Activated T-cell treated with anti-CD3 and anti-CD28 coated beads, Interleukin-2, amount 50 U/mL, for 72 hours (primary cell): Measurements from ENCODE around the gene CD300H. TPM values are rescaled to one million over a fixed set of nuclear protein-coding genes. Genes with fewer than 3 reads are reported as not detected.

ENCODE experiments used
- ATAC-seq, 2 donors: fragments of 150-1000 bp; cut with Tn5 transposase; replicated peaks in 1 of 2; 2 replicates each; pipeline ENCODE4 v1.10.0; 2021; ENCODE audit warnings: moderate library complexity in 2 of 2, mild to moderate bottlenecking in 1 of 2
- DNase-seq, 2 donors: peaks; one replicate each; pipeline ENCODE4 v3.0.0; 2021 to 2022; ENCODE audit warnings: mixed read lengths in 1 of 2
- H3K27ac Mint-ChIP-seq: one replicate; pipeline ENCODE4 v1.8.0; 2022; ENCODE audit warnings: mild to moderate bottlenecking, moderate library complexity, mixed read lengths
- H3K27me3 Mint-ChIP-seq: one replicate; pipeline ENCODE4 v1.8.0; 2022; ENCODE audit warnings: low read depth, mixed read lengths
- H3K36me3 Mint-ChIP-seq, 2 donors: one replicate each; pipeline ENCODE4 v1.8.0; 2022; ENCODE audit warnings: mixed read lengths in 2 of 2, mild to moderate bottlenecking in 1 of 2; ENCODE audit not compliant: insufficient read depth in 2 of 2
- H3K4me1 Mint-ChIP-seq: one replicate; pipeline ENCODE4 v1.8.0; 2022; ENCODE audit warnings: low read depth, mixed read lengths
- H3K4me3 Mint-ChIP-seq, 2 donors: one replicate each; pipeline ENCODE4 v1.8.0; 2022; ENCODE audit warnings: mild to moderate bottlenecking in 2 of 2, mixed read lengths in 2 of 2, moderate library complexity in 2 of 2
- H3K9me3 Mint-ChIP-seq, 2 donors: one replicate each; pipeline ENCODE4 v1.8.0; 2022; ENCODE audit warnings: mixed read lengths in 2 of 2
- total RNA-seq, 2 donors: library from RNA; stranded (reverse); gene quantifications; one replicate each; pipeline ENCODE4 v1.2.3, GENCODE V29; 2022

Gene CD300H
- total RNA-seq, 2 donors from 2014 or later, result not detected

DNA sequence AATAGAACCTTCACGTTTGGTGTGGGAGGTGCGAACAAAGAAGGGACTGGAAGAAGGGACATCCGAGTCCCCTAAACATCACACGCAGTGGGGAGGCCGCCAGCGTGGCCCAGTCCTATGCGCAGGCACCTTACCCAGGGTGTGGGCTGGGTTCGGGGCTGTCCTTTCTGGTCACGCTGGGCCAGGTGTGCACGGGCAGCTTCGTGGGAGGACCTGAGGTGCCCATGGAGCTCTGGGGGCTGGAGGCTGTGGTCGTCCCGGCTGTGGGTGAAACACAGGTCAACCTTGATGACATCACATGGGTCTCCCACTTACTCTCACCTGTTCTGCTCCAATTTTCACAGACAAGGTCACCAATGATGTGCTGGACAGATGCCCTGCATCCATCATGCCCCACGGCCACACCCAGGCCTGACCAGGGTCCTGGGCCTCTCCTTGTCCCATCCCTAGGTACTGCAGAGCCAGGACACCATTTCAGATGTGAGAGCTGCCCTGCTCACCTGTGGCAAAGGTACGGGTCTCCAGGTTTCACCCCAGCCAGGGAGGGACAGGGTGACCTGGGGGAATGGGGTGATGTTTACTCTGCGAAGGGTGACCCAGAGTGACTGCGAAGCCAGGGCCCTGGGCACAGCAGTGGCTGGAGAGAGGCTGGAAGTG is 24.5 kb downstream of the CD300H start:
- peaks cover 12% of the 10 kb centered on the region for H3K27me3 Mint-ChIP-seq
- H3K36me3 Mint-ChIP-seq, result no peaks in the 10 kb centered on the region
- DNase-seq (no peak), ATAC-seq (no peak)
- H3K27ac Mint-ChIP-seq, result no peak overlapping the region
- H3K4me3 Mint-ChIP-seq, result no peak overlapping the region
- H3K4me1 Mint-ChIP-seq, result peaks cover 5% of the 10 kb centered on the region
- no peaks in the 10 kb centered on the region for H3K9me3 Mint-ChIP-seq

DNA sequence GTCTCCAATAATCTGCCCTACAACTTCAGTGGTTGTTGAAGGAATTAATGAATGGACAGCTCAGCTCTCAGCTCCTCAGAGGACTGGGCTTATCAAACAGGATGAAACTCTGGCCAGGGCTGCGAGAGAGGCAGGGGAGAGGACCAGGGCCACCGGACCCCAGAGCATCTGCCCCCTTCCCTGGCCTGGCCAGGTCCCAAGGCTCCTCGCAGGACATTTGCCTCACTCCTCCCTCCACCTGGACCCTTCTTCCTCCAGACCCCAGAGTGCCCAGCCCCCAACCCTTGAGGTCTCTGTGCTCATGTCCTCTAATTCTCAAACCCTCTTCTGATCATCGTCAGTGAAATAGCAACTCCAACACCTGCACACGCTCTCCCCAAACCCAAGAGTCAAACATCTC is 25.1 kb downstream of the CD300H start:
- no peak for DNase-seq
- Mint-ChIP-seq H3K36me3 (no peaks in the 10 kb centered on the region), H3K4me3 (no peak overlapping the region), H3K27me3 (peaks cover 19% of the 10 kb centered on the region), H3K9me3 (no peaks in the 10 kb centered on the region), H3K4me1 (no peaks in the 10 kb centered on the region), H3K27ac (no peak overlapping the region)
- ATAC-seq, result no peak

DNA sequence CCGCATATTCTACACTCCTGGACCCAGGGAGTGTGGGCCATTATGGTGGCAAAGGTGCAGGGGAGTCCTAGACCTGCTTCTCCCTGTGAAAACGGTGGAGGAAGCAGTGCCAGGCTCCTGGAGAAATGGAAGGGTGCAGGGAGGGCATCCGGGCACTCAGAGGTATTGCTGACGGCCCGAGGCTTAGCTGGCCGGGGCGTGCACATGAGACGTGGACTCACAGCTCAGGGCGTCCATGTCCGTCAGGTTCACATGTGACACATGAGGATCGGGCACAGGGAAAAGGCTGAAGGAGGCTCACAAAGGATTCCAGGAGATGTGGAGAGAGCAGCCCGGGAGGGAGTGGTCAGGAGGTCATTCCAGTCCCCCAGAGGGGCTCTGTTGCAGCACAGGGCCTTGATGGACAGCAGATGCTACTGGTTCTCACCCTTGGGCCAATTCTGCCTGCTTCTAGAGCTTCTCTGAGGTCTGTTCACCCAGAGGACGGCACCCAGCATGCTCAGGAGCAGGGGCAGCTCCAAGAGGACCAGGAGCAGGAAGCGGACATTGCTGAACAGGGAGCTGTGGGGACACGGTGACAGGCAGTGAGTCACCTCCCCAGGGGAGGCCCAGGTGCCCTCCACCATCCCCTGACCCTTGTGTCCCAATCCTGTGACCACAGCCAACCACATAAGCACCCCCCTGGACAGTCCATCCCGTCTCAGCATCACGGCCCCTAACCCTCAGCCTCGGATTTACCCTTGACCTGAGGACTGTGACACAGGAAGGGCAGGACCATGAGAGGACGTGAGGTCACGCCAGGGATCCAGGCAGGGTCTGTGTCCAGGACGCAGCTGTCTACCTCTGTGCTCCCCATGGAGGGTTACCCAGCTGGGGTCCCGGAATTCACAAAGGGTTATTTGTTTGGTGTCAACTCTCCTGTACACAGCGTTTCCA is 25.9 kb downstream of the CD300H start:
- Mint-ChIP-seq H3K9me3 (no peaks in the 10 kb centered on the region), H3K4me3 (no peak overlapping the region), H3K27me3 (peaks cover 24% of the 10 kb centered on the region), H3K4me1 (no peaks in the 10 kb centered on the region), H3K27ac (no peak overlapping the region), H3K36me3 (no peaks in the 10 kb centered on the region)
- ATAC-seq (no peak), DNase-seq (no peak)

DNA sequence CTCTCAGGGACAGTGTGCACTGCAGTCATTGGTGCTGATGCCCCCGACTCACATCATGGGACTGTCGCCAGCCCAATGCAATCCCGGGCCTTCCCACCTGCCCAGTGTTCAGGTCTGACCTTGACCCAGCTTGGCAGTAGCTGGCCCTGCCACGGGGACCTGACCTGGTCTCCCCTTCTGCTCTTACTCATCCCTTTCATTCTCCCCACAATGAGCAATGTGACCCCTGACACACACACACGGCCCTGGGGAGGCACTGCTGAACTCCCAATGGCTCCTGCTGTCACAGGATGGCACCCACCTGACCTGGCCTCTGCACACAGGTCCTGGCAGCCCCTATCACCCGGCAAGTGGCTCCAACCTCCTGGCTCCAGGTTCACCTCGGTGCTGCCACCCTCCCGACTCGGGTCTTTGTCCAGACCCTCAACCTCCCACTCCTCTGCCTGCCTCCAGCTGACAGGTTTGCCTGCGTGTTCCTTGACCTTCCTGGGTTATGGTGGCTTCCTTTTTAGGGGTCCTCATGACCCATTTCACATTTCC is 28.0 kb downstream of the CD300H start:
- H3K9me3 Mint-ChIP-seq, result no peaks in the 10 kb centered on the region
- H3K4me3 Mint-ChIP-seq, result no peak overlapping the region
- DNase-seq, result no peak
- H3K27ac Mint-ChIP-seq, result no peak overlapping the region
- H3K36me3 Mint-ChIP-seq, result no peaks in the 10 kb centered on the region
- H3K4me1 Mint-ChIP-seq, result no peaks in the 10 kb centered on the region
- ATAC-seq, result no peak
- peaks cover 31% of the 10 kb centered on the region for H3K27me3 Mint-ChIP-seq

DNA sequence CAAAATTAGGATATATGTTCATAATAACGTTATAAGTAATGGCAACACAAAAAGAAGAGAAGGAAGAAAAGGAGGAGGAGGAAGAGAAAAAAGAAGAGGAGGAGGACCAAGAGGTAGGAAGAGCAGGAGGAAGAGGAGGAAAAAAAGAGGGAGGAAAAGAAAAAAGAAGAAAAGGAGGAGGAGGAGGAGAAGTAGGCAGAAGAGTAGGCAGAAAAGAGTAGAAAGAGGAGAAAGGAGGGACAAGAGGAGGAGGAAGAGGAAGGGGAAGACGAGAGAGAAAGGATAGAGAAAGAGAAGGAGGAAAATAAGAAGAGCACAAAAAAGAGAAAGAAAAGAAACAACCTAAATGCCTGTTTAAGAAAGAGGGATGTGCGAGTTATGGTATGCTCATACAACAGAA is 30.4 kb downstream of the CD300H start:
- Mint-ChIP-seq H3K9me3 (no peaks in the 10 kb centered on the region), H3K27ac (no peak overlapping the region), H3K4me3 (no peak overlapping the region), H3K4me1 (peaks cover 12% of the 10 kb centered on the region), H3K27me3 (peaks cover 50% of the 10 kb centered on the region), H3K36me3 (no peaks in the 10 kb centered on the region)
- no peak for ATAC-seq
- DNase-seq, result no peak

DNA sequence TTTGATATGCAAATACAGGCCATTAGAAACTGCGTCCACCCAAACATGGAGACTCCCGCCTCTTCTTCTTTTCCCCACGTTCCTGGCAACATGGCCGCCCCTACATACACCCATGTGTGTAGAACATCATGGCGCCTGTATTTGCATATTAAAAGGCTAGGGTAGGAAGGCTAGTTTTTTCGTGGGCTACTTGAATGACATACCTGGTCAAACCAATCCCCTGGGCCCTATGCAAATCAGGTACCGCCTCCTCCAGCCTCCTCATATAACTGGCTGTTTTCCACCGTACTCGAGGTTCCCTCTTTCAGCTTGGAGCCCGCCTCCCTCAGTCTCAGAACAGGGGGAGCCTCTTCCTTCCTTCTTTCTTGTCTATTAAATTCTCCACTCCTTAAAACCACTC is 35.2 kb downstream of the CD300H start:
- ATAC-seq (no peak), DNase-seq (no peak)
- no peak overlapping the region for H3K27ac Mint-ChIP-seq
- peaks cover 56% of the 10 kb centered on the region for H3K27me3 Mint-ChIP-seq
- H3K4me3 Mint-ChIP-seq, result no peak overlapping the region
- no peaks in the 10 kb centered on the region for H3K36me3 Mint-ChIP-seq
- no peaks in the 10 kb centered on the region for H3K9me3 Mint-ChIP-seq
- H3K4me1 Mint-ChIP-seq, result peaks cover 12% of the 10 kb centered on the region

DNA sequence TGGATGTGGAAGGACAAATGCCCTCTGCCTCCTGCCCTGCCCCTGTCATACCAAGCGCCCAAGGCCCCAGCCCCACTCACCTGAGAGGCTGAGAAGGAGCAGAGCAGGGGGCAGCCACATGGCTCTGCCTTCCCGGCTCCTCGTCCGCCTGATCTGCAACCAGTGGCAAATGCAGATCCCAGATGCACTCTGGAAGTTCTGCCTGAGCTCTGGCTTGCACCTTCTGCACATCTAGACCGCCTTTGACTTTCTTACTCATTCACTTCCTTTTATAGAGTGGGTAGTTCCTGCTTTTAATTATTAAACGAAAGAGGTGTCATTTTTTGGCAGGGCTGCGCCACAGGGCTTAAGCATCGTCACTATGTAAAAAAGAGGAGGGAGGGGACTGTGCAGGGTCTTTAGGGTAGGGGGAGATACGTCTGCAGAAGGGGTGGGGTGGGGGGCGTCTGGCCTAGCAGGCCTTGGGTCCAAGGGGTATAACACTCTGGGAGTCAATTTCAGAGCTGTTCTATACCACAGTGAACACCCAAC is 36.0 kb downstream of the CD300H start, which contains the start of gene CD300LB:
CD300LB (minus strand) TSS at position 245 of the 531 bp plus-strand sequence; CDS start at position 120, 125 bp downstream.
- Mint-ChIP-seq H3K27me3 (peaks cover 56% of the 10 kb centered on the region), H3K9me3 (no peaks in the 10 kb centered on the region), H3K4me1 (peaks cover 12% of the 10 kb centered on the region), H3K4me3 (no peak within 1 kb of the TSS), H3K27ac (no peak within 1 kb of the TSS), H3K36me3 (no peaks in the 10 kb centered on the region)
- DNase-seq, result no peak
- no peak for ATAC-seq

DNA sequence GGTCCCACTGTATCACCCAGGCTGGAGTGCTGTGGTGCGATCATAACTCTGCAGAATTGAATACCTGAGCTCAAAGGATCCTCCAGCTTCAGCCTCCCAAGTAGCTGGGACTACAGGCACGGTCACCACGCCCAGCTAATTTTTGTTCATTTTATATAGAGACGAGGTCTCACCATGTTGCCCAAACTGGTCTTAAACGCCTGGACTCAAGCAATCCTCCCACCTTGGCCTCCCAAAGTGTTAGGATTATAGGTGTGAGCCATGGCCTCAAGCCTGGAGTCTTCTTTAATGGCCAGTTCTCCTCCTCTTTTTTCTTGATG is 36.5 kb downstream of the CD300H start:
- H3K4me1 Mint-ChIP-seq, result peaks cover 12% of the 10 kb centered on the region
- ATAC-seq (no peak), DNase-seq (no peak)
- no peak overlapping the region for H3K27ac Mint-ChIP-seq
- H3K4me3 Mint-ChIP-seq, result no peak overlapping the region
- no peaks in the 10 kb centered on the region for H3K36me3 Mint-ChIP-seq
- peaks cover 56% of the 10 kb centered on the region for H3K27me3 Mint-ChIP-seq
- no peaks in the 10 kb centered on the region for H3K9me3 Mint-ChIP-seq

DNA sequence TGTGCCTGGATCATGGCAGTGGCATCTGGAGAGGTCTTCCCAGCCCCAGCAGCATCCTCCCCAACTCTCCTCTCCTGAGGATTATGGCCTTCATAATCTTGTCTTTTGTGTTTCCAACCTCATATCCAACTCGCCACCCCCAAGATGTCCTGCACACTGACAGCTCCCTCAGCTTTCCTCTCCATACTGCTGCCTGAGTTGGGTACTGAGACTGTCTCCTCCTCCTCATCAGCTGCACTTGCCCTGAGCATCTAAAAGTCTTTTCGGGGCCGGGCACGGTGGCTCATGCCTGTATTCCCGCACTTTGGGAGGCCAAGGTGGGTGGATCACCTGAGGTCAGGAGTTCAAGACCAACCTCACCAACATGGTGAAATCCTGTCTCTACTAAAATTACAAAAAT is 38.1 kb downstream of the CD300H start:
- H3K27ac Mint-ChIP-seq, result no peak overlapping the region
- peaks cover 12% of the 10 kb centered on the region for H3K4me1 Mint-ChIP-seq
- DNase-seq (no peak), ATAC-seq (no peak)
- no peak overlapping the region for H3K4me3 Mint-ChIP-seq
- H3K9me3 Mint-ChIP-seq, result no peaks in the 10 kb centered on the region
- peaks cover 49% of the 10 kb centered on the region for H3K27me3 Mint-ChIP-seq
- H3K36me3 Mint-ChIP-seq, result no peaks in the 10 kb centered on the region

DNA sequence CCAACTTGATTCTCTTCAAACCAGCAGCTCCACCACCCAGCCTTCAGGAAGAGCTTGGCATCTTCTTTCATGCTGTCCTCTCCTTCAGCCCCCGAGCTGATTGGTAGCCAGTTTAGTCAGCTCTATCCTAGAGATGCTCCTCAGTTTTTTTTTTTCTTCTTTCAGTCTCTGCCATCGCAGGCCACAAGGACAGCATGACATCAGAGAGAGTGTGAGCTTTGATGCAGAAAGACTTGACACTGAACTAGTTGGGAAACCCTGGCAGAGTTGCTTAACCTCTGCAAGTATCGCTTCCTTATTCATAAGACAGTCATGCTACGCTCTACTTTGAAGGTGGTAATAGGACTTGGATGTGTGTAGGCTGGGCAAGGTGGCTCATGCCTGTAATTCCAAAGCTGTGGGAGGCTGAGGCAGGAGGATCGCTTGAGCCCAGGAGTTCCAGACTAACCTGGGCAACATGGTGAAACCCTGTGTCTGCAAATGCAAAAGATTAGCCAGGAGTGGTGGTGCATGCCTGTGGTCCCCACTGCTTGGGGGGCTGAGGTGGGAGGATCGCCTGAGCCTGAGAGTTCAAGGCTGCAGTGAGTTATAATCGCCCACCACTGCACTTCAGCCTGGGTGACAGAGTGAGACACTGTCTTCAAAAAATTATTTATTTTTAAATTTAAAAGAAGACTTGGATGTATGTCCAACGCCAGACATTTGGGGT is 38.7 kb downstream of the CD300H start:
- ATAC-seq, result peak; percentile 51 to 77
- no peak for DNase-seq
- H3K27ac Mint-ChIP-seq, result no peak overlapping the region
- peaks cover 12% of the 10 kb centered on the region for H3K4me1 Mint-ChIP-seq
- H3K9me3 Mint-ChIP-seq, result no peaks in the 10 kb centered on the region
- H3K4me3 Mint-ChIP-seq, result no peak overlapping the region
- no peaks in the 10 kb centered on the region for H3K36me3 Mint-ChIP-seq
- peaks cover 48% of the 10 kb centered on the region for H3K27me3 Mint-ChIP-seq

DNA sequence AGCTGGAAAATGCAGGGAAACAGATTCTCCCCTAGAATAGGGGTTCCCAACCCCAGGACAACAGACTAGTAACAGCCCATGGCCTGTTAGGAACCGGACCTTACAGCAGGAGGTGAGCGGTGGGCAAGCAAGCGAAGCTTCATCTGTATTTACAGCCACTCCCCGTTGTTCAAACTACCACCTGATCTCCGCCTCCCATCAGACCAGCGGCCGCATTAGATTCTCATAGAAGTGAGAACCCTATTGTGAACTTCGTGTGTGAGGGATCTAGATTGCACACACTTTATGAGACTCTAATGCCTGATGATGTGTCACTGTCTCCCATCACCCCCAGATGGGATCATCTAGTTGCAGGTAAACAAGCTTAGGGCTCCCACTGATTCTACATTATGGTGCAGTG is 39.6 kb downstream of the CD300H start:
- Mint-ChIP-seq H3K27ac (no peak overlapping the region), H3K4me3 (no peak overlapping the region), H3K4me1 (peaks cover 6% of the 10 kb centered on the region), H3K9me3 (peaks cover 0 to 4% of the 10 kb centered on the region in 2 donors), H3K36me3 (peaks cover 0 to 5% of the 10 kb centered on the region in 2 donors), H3K27me3 (peaks cover 39% of the 10 kb centered on the region)
- DNase-seq (no peak), ATAC-seq (no peak)

DNA sequence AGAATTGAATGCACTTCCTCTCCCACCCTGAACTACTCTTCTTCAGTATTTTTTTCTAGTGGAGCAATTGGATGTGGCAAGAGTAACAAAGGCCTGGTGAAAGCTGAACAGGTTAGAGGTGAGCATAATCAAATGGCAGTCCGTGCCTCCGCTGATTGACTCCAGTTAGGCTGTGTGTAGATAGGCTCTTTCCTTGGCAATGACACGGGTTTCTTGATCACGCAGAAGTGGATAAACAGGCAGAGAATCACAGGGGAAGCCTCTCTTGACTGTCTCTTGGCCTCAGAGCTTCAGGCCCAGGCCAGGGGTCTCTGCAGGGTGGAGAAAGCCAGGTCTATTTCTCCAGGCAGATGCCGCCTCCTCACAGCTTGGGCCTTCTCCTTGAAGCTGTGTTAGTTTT is 40.2 kb downstream of the CD300H start:
- Mint-ChIP-seq H3K4me3 (no peak overlapping the region), H3K36me3 (peaks cover 0 to 5% of the 10 kb centered on the region in 2 donors), H3K27me3 (peaks cover 37% of the 10 kb centered on the region), H3K27ac (no peak overlapping the region), H3K4me1 (no peaks in the 10 kb centered on the region), H3K9me3 (peaks cover 0 to 4% of the 10 kb centered on the region in 2 donors)
- ATAC-seq (no peak), DNase-seq (no peak)

DNA sequence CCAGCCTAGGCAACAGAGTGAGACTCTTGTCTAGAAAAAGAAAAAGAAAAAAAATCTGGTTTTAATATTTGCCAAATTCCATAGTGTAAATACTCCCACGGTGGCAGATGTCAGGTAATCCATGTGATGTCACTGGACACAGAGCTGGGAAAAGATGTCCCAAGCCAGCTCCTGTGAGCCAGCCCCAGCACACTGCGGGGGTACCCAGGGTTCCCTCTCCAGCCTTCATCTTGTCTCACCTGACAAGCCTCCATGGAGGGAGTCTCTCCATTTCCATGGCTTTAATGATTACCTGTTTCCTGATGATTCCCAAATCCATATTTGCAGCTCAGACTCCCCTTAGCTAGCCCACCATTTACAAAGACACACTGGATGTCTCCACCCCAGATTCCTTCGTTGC is 40.6 kb downstream of the CD300H start:
- Mint-ChIP-seq H3K4me1 (peaks cover 2% of the 10 kb centered on the region), H3K9me3 (peaks cover 0 to 4% of the 10 kb centered on the region in 2 donors), H3K36me3 (peaks cover 0 to 5% of the 10 kb centered on the region in 2 donors), H3K27me3 (peaks cover 35% of the 10 kb centered on the region), H3K27ac (no peak overlapping the region), H3K4me3 (no peak overlapping the region)
- ATAC-seq (no peak), DNase-seq (no peak)
